ENCODE data around the gene HDAC4. TPM values are rescaled to one million over a fixed set of nuclear protein-coding genes. Genes with fewer than 3 reads are reported as not detected.

The HDAC4 gene
- total RNA-seq, 1 donor from 2014 or later, result 39.0 TPM

DNA sequence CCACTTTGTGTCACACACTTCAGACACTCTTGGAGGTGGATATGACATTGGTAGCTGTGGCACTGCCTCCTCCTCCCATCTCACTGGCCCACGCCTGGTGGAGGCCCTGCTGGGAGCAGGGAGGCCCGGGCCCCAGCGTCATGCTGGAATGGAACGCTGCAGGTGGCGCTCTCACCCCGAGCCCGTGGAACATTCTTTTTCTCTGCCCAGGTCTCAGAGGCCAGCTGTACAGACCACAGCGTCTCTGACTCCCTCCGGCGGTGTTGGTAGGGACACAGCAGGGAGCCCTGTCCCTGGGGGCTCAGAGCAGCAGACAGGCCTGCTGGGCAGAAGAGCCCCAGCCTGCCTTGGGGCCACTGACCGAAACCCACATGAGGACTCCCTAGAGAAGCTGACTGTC, 334.9 kb downstream of the HDAC4 start:
- Mint-ChIP-seq H3K9me3 (no peaks in the 10 kb centered on the region), H3K27ac (no peak overlapping the region), H3K27me3 (no peaks in the 10 kb centered on the region), H3K4me1 (ENCODE audit: unreplicated experiment) (no peaks in the 10 kb centered on the region), H3K4me3 (no peak overlapping the region), H3K36me3 (peaks cover 5% of the 10 kb centered on the region)
- DNase-seq (ENCODE audit: extremely low spot score, unreplicated experiment), result no peak
- TF ChIP-seq, protein P1, sequence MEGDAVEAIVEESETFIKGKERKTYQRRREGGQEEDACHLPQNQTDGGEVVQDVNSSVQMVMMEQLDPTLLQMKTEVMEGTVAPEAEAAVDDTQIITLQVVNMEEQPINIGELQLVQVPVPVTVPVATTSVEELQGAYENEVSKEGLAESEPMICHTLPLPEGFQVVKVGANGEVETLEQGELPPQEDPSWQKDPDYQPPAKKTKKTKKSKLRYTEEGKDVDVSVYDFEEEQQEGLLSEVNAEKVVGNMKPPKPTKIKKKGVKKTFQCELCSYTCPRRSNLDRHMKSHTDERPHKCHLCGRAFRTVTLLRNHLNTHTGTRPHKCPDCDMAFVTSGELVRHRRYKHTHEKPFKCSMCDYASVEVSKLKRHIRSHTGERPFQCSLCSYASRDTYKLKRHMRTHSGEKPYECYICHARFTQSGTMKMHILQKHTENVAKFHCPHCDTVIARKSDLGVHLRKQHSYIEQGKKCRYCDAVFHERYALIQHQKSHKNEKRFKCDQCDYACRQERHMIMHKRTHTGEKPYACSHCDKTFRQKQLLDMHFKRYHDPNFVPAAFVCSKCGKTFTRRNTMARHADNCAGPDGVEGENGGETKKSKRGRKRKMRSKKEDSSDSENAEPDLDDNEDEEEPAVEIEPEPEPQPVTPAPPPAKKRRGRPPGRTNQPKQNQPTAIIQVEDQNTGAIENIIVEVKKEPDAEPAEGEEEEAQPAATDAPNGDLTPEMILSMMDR (conservative IDR thresholded peaks at IDR 0.05), result no peak

DNA sequence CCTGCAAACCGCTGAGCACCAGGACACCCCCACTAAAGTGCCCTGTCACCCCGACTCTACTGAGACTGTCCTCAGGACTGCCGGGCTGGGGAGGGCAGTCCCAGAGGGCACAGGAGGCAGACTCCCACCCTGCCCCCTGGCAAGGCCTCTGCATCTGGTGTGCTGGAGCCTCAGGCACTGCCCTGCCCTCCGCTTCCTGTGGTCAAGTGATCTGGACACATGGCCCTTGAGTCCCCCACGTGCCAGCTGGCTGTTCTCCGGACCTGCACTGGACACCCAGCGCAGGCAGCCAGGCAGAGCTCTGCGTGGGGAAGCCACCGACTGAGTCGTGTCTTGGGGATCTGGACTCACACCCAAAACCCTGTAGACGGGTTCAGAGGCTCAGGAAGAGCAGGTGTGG, 335.3 kb downstream of the HDAC4 start:
- Mint-ChIP-seq H3K36me3 (peaks cover 7% of the 10 kb centered on the region), H3K9me3 (no peaks in the 10 kb centered on the region), H3K4me1 (ENCODE audit: unreplicated experiment) (no peaks in the 10 kb centered on the region), H3K4me3 (no peak overlapping the region), H3K27me3 (no peaks in the 10 kb centered on the region), H3K27ac (no peak overlapping the region)
- TF ChIP-seq, protein P1 (conservative IDR thresholded peaks at IDR 0.05), result no peak
- no peak for DNase-seq (ENCODE audit: extremely low spot score, unreplicated experiment)

DNA sequence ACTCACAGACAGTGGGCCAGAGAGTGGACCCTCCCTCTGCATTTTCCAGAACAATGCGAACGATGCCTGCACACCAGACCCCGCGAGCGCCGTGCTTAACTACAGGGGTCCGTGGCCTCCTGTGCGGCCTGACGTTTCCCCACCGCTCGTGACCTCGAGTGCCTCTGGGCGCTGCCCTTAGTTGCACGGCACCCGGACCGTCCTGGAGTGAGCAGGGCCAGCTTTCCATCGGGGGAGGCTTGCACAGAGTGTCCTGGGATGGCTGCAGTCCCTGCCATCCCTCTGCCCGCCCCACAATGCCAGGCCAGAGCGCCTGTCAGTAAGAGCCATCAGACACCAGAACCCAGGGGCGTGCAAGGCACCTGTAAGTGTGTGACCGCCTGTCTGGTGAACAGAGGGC, 335.9 kb downstream of the HDAC4 start:
- peaks cover 7% of the 10 kb centered on the region for H3K36me3 Mint-ChIP-seq
- H3K4me1 Mint-ChIP-seq (ENCODE audit: unreplicated experiment), result no peaks in the 10 kb centered on the region
- H3K27ac Mint-ChIP-seq, result no peak overlapping the region
- TF ChIP-seq, protein P1 (conservative IDR thresholded peaks at IDR 0.05), result no peak
- H3K9me3 Mint-ChIP-seq, result no peaks in the 10 kb centered on the region
- H3K27me3 Mint-ChIP-seq, result no peaks in the 10 kb centered on the region
- no peak overlapping the region for H3K4me3 Mint-ChIP-seq
- no peak for DNase-seq (ENCODE audit: extremely low spot score, unreplicated experiment)

DNA sequence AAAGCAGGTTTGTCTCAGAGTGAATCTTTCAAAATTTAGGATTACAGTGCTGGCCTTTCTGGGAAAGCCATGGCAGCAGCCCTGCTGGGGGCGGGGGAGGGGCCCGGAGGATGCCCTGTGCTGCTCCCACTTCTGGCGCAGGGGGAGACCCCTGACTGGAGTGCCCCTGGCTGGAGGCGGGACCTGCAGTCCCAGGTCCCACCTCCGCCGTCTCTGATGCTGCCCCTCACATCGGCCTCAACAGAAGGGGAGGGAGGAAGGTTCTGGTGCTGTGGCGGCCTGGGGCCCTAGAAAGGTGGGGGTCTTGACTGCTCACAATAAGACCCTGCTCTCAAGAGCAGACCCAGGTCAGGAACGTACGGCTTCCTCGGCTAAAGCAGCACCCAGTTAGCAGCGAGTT, 336.6 kb downstream of the HDAC4 start:
- Mint-ChIP-seq H3K36me3 (peaks cover 7% of the 10 kb centered on the region), H3K4me3 (no peak overlapping the region), H3K27me3 (no peaks in the 10 kb centered on the region), H3K9me3 (no peaks in the 10 kb centered on the region), H3K4me1 (ENCODE audit: unreplicated experiment) (no peaks in the 10 kb centered on the region), H3K27ac (no peak overlapping the region)
- DNase-seq (ENCODE audit: extremely low spot score, unreplicated experiment), result no peak
- TF ChIP-seq, protein P1 (conservative IDR thresholded peaks at IDR 0.05), result no peak

DNA sequence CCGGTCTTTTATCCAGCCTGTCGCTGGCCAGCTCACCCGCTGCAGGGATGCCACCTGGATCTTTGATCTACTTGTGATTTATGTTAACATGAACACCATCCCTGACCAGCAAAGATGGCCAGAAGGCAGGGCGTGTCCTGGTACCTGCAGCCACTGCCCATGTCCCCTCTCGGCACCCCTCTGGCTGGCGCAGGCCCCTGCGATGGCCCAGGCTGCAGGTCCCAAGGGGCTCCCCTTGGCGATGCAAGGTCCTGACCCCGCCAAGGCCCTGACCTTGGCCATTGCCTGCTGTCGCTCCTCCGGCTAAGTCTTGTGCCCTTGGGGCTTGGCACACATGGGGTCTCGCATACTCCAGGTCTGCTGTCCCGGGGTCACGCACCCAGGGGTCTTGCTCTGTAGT, 338.1 kb downstream of the HDAC4 start:
- DNase-seq (ENCODE audit: extremely low spot score, unreplicated experiment), result no peak
- Mint-ChIP-seq H3K4me3 (no peak overlapping the region), H3K9me3 (no peaks in the 10 kb centered on the region), H3K27ac (no peak overlapping the region), H3K27me3 (no peaks in the 10 kb centered on the region), H3K4me1 (ENCODE audit: unreplicated experiment) (no peaks in the 10 kb centered on the region), H3K36me3 (peaks cover 7% of the 10 kb centered on the region)
- TF ChIP-seq, protein P1 (conservative IDR thresholded peaks at IDR 0.05), result no peak

Data from type B pancreatic cell (in vitro differentiated cells).